Right atrium auricular region (tissue), 2 donors: Measurements from ENCODE around the gene GPATCH2. TPM values are rescaled to one million over a fixed set of nuclear protein-coding genes. Genes with fewer than 3 reads are reported as not detected.
A peak's percentile ranks its signal among the peaks of the same experiment; 100 is the strongest.
"Not testable (repeated sequence)": the region's sequence is repeated elsewhere in the genome, so short reads cannot be mapped to it uniquely, and the experiment has no call there.

ENCODE experiments used
- DNase-seq: peaks from one replicate; pipeline ENCODE4 v3.0.0-alpha.2; 2019; ENCODE audit warnings: low spot score
- H3K27ac ChIP-seq, 2 donors: fragments of 200-600 bp; sonication (generic); 1 replicate in 1 of 2; 2 replicates in 1 of 2; pipeline ENCODE4 v1.5.1; 2016 to 2019
- H3K27me3 ChIP-seq, 2 donors: fragments of 200-600 bp; sonication (generic); one replicate each; pipeline versions ENCODE4 v1.5.1 to v1.6.0; 2017 to 2019
- H3K36me3 ChIP-seq: fragments of 200-600 bp; sonication (generic); one replicate; pipeline ENCODE4 v1.5.1; 2016
- H3K4me1 ChIP-seq, 2 donors: fragments of 200-600 bp; sonication (generic); one replicate each; pipeline versions ENCODE4 v1.5.1 to v1.6.0; 2017 to 2019
- H3K4me3 ChIP-seq, 2 donors: fragments of 200-600 bp; sonication (generic); 1 replicate in 1 of 2; 2 replicates in 1 of 2; pipeline ENCODE4 v1.5.1; 2017 to 2019; ENCODE audit warnings: mild to moderate bottlenecking in 1 of 2, moderate library complexity in 1 of 2
- H3K9me3 ChIP-seq, 2 donors: fragments of 200-600 bp; sonication (generic); one replicate each; pipeline ENCODE4 v1.5.1; 2019
- CTCF ChIP-seq, 2 donors: fragments of 200-600 bp; sonication (generic); IDR thresholded peaks; one replicate each; pipeline ENCODE4 v1.5.1; 2019; ENCODE audit warnings: antibody characterized with exemption in 2 of 2
- total RNA-seq, 2 donors: library from RNA; depleted of rRNA; stranded (reverse); fragments of >200 nt; gene quantifications; one replicate each; pipeline ENCODE4 v1.1.0, GENCODE V29; 2016

The GPATCH2 gene
- total RNA-seq, 2 donors from 2014 or later, result 7.9 to 8.5 TPM

DNA sequence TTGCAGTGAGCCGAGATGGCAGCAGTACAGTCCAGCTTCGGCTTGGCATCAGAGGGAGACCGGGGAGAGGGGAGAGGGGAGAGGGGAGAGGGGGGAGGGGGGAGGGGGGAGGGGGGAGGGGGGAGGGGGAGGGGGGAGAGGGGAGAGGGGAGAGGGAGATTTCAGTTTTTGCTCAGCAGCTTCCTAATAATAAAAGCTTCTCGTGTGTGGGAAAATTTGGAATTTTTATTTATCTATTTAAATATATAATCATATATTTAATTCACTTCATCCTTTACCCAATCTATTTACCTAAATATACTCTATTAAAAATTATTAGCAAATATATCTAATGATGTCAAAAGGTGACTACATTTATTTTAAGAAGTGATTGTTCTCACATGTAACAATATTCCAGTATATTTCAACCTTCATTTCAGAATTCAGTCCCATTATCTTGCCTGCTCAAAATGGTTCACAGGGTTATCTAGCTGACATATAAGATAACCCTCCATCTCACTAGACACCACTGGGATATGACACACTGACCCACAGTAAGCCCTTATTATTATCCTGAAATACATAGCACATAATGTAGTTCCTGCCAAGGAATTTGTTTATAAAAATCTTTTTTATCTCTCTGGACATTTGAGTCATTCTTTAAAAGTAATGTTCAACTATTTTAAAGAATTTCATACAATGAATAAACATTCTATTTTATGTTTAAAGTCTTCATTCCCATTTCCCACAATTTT lies 105.9 kb downstream of the GPATCH2 start:
- peaks cover 0 to 4% of the 10 kb centered on the region in 2 donors for H3K9me3 ChIP-seq
- DNase-seq, result no peak
- H3K4me1 ChIP-seq, result peaks cover 0 to 18% of the 10 kb centered on the region in 2 donors
- H3K4me3 ChIP-seq, result no peak overlapping the region
- no peaks in the 10 kb centered on the region for H3K36me3 ChIP-seq
- H3K27me3 ChIP-seq, result no peaks in the 10 kb centered on the region
- no peak for TF ChIP-seq CTCF (IDR thresholded peaks at IDR 0.05)
- peak overlapping the region in 1 of 2 donors; percentile 42 for H3K27ac ChIP-seq

DNA sequence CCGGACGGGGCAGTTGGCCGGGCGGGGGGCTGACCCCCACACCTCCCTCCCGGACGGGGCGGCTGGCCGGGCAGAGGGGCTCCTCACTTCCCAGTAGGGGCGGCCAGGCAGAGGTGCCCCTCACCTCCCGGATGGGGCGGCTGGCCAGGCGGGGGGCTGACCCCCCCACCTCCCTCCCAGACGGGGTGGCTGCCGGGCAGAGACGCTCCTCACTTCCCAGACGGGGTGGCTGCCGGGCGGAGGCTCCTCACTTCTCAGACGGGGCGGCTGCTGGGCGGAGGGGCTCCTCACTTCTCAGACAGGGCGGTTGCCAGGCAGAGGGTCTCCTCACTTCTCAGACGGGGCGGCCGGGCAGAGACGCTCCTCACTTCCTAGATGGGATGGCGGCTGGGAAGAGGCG lies 107.0 kb downstream of the GPATCH2 start:
- H3K4me3 ChIP-seq, H3K27me3 ChIP-seq, DNase-seq, H3K9me3 ChIP-seq, H3K36me3 ChIP-seq, H3K27ac ChIP-seq: not testable (repeated sequence)
- peaks cover 0 to 18% of the 10 kb centered on the region in 2 donors for H3K4me1 ChIP-seq

DNA sequence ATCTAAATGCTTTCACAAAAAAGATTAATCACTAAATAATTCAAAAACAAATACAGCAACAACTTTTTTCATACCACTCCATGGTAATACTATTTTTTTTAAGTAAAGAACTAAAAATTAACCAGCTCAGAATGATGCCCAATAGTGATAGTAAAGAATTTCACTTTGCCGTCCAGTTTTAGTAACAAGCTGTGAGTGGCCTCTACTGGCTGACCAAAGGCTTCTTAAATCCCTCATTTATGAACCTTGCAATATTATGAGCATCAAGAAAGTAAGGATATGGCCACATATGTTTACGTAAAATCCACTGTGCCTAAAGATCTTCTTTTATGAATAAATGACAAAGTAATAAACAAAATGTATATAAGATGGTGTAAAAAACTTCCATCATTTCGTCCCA lies 108.6 kb downstream of the GPATCH2 start:
- peaks cover 0 to 18% of the 10 kb centered on the region in 2 donors for H3K4me1 ChIP-seq
- no peak overlapping the region for H3K4me3 ChIP-seq
- peak in 1 of 2 donors; percentile 45 for TF ChIP-seq CTCF (IDR thresholded peaks at IDR 0.05)
- no peaks in the 10 kb centered on the region for H3K36me3 ChIP-seq
- H3K27ac ChIP-seq, result no peak overlapping the region
- H3K9me3 ChIP-seq, result no peaks in the 10 kb centered on the region
- DNase-seq, result no peak
- H3K27me3 ChIP-seq, result no peaks in the 10 kb centered on the region

DNA sequence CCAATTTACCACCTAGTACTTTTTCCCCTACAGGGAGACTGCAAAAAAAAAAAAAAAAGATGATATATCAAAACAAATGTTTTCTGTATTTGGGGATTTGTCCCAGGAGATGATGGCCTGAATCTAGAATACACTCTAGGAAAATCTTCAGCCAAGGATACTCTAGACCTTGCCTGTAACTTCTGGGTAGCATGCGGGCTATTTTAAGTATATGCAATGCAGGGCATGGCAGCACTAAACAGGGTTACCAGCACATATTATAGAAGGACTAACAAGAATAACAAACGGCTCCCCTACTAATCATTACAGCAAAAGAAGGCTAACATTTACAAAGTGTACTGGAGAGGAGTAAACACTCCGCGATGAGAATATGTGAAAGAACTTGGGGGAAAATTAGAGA lies 109.6 kb downstream of the GPATCH2 start:
- no peak for DNase-seq
- Histone ChIP-seq H3K27ac (no peak overlapping the region), H3K4me3 (no peak overlapping the region), H3K9me3 (no peaks in the 10 kb centered on the region), H3K27me3 (no peaks in the 10 kb centered on the region), H3K36me3 (no peaks in the 10 kb centered on the region), H3K4me1 (peaks cover 0 to 13% of the 10 kb centered on the region in 2 donors)
- TF ChIP-seq CTCF (IDR thresholded peaks at IDR 0.05), result no peak

DNA sequence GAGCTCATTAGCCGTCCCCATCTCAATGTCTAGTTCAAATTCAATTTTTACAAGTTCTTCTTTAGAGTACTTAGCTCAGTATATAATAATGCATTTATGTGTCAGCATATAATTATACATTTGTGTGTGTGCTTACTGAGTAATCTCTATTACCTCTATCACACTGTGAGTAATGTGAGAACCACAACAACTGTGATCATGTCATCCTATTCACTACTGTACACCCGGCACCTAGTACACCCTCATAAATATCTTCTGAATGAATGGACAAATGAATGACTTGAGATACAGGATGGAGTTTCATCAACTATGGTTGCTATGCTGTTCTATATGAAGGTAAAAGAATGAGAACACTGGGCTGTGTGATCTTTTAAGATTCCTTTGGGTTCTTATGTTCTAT lies 124.0 kb downstream of the GPATCH2 start:
- H3K36me3 ChIP-seq, result no peaks in the 10 kb centered on the region

GRCh38 chr1:217498209-217498608 lies 132.7 kb downstream of the GPATCH2 start:
- H3K4me3 ChIP-seq, result no peak overlapping the region
- H3K27ac ChIP-seq, result no peak overlapping the region
- H3K36me3 ChIP-seq, result peaks cover 9% of the 10 kb centered on the region
- no peak for DNase-seq
- H3K4me1 ChIP-seq, result no peaks in the 10 kb centered on the region
- no peaks in the 10 kb centered on the region for H3K9me3 ChIP-seq
- TF ChIP-seq CTCF (IDR thresholded peaks at IDR 0.05), result no peak
- no peaks in the 10 kb centered on the region for H3K27me3 ChIP-seq

More for the DNA sequence above, 124.0 kb downstream of the GPATCH2 start:
- no peaks in the 10 kb centered on the region for H3K27me3 ChIP-seq
- H3K4me1 ChIP-seq, result no peaks in the 10 kb centered on the region
- no peak overlapping the region for H3K4me3 ChIP-seq
- no peak overlapping the region for H3K27ac ChIP-seq
- no peaks in the 10 kb centered on the region for H3K9me3 ChIP-seq
- DNase-seq, result no peak
- no peak for TF ChIP-seq CTCF (IDR thresholded peaks at IDR 0.05)
